Measurements from ENCODE around the gene CTRB2.
"Not testable (repeated sequence)": the region's sequence is repeated elsewhere in the genome, so short reads cannot be mapped to it uniquely, and the experiment has no call there.

Gene CTRB2

GRCh38 chr16:75206749-75207451, at the start of gene CTRB2:
TSS of gene CTRB2 (minus strand) at chr16:75207161. CDS start at chr16:75207141, 20 bp downstream.
- no peak for DNase-seq

- no peak for DNase-seq
Observed at GRCh38 chr16:75256059-75256571, 49.2 kb upstream of the CTRB2 start.

GRCh38 chr16:75254359-75254837, 47.4 kb upstream of the CTRB2 start:
- no peak for DNase-seq

- no peak for DNase-seq
Observed at GRCh38 chr16:75252946-75253911, 46.3 kb upstream of the CTRB2 start.

GRCh38 chr16:75252049-75252864, 45.3 kb upstream of the CTRB2 start:
- DNase-seq: no peak

GRCh38 chr16:75251280-75252048, 44.5 kb upstream of the CTRB2 start, which contains the start of gene BCAR1:
TSS of gene BCAR1 (minus strand) at chr16:75251624. CDS start at chr16:75251482, 142 bp downstream.
- DNase-seq: no peak

- DNase-seq: no peak
Observed at GRCh38 chr16:75250809-75251279, 43.9 kb upstream of the CTRB2 start.

GRCh38 chr16:75250089-75250808, 43.3 kb upstream of the CTRB2 start:
- DNase-seq: no peak

GRCh38 chr16:75249441-75249840, 42.5 kb upstream of the CTRB2 start:
- DNase-seq: no peak

GRCh38 chr16:75248536-75249380, 41.8 kb upstream of the CTRB2 start:
- no peak for DNase-seq

GRCh38 chr16:75248142-75248535, 41.2 kb upstream of the CTRB2 start:
- DNase-seq: no peak

GRCh38 chr16:75247249-75247648, 40.3 kb upstream of the CTRB2 start:
- no peak for DNase-seq

GRCh38 chr16:75246504-75247205, 39.7 kb upstream of the CTRB2 start:
- no peak for DNase-seq

GRCh38 chr16:75244844-75245758, 38.1 kb upstream of the CTRB2 start:
- DNase-seq: no peak

- no peak for DNase-seq
Observed at GRCh38 chr16:75244225-75244809, 37.4 kb upstream of the CTRB2 start.

GRCh38 chr16:75243667-75244224, 36.8 kb upstream of the CTRB2 start:
- DNase-seq: no peak

GRCh38 chr16:75242436-75243078, 35.6 kb upstream of the CTRB2 start:
- DNase-seq: not testable (repeated sequence)
